ENCODE results near the gene BPIFB1. TPM values are rescaled to one million over a fixed set of nuclear protein-coding genes. Genes with fewer than 3 reads are reported as not detected.

Gene BPIFB1
- total RNA-seq, 2 donors from 2014 or later, result not detected

DNA sequence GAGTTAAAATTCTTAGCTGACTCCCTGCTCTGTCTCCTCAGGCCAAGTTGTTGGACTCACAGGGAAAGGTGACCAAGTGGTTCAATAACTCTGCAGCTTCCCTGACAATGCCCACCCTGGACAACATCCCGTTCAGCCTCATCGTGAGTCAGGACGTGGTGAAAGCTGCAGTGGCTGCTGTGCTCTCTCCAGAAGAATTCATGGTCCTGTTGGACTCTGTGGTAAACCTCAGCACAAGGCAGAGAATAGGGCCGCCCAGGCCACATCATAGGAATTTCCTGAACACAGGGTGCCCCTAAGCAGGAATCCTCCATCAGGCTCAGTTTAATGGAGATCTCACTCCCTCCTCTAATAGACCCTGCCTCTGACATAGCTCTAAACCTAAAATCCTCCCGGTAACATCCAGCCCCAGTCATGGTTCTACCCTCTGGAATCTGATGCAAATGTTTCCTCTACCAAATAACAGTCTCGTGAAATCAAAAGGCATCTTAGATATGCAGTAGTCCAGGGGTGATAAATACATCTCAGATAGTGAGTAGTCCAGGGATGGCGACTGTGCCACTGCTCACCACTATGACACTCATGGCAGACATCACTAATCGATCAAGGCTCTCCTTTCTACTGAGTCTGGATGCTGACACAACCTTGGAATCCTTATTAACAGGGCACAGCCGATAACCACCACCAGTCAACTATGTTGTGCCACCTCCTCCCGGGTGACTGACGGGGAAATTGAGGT is 18.3 kb downstream of the BPIFB1 start:
- no peak for DNase-seq
- WGBS, 2 donors, result 56 to 57% methylated on average over 6 to 11 of the region's 11 CpGs
- H3K36me3 ChIP-seq (replicated peaks in 1 of 2; ENCODE audit: insufficient read depth in 1 of 2, low read depth in 2 of 2), result no peaks in the 10 kb centered on the region
- TF ChIP-seq, protein P1, sequence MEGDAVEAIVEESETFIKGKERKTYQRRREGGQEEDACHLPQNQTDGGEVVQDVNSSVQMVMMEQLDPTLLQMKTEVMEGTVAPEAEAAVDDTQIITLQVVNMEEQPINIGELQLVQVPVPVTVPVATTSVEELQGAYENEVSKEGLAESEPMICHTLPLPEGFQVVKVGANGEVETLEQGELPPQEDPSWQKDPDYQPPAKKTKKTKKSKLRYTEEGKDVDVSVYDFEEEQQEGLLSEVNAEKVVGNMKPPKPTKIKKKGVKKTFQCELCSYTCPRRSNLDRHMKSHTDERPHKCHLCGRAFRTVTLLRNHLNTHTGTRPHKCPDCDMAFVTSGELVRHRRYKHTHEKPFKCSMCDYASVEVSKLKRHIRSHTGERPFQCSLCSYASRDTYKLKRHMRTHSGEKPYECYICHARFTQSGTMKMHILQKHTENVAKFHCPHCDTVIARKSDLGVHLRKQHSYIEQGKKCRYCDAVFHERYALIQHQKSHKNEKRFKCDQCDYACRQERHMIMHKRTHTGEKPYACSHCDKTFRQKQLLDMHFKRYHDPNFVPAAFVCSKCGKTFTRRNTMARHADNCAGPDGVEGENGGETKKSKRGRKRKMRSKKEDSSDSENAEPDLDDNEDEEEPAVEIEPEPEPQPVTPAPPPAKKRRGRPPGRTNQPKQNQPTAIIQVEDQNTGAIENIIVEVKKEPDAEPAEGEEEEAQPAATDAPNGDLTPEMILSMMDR (IDR thresholded peaks at IDR 0.05), result no peak
- no peak for TF ChIP-seq POLR2A (IDR thresholded peaks at IDR 0.05)
- H3K4me1 ChIP-seq, result peaks cover 3% of the 10 kb centered on the region
- H3K9me3 ChIP-seq, result no peaks in the 10 kb centered on the region
- H3K27me3 ChIP-seq, result no peaks in the 10 kb centered on the region
- no peak overlapping the region for H3K4me3 ChIP-seq
- no peak for ATAC-seq
- no peak overlapping the region for H3K27ac ChIP-seq
- intact Hi-C loops (cut with DNase I), result loop anchor here (10.0 kb wide), 1 partner anchor 507 kb away; no protein-coding TSS in a partner anchor

DNA sequence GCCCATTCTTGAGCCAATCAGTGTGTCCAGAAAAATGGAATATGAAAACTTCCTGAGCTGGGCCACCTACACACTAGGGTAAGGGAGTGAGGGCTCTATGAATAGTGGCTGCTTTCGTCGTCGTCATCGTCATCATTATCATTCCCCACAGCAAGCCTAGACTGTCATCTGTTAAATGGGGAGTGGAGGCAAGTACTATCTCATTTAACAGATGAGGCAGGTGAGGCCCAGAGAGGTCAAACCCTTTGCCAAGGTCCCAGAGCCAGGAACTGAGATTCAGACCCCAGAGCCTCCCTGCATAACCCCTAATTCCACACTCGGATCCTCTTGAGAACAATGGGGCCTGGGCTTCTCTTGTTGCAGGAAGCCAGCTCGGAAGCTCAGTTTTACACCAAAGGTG is 20.6 kb downstream of the BPIFB1 start:
- H3K4me3 ChIP-seq, result no peak overlapping the region
- intact Hi-C loops (cut with DNase I), result loop anchor here (10.0 kb wide), 1 partner anchor 509 kb away; no protein-coding TSS in a partner anchor

DNA sequence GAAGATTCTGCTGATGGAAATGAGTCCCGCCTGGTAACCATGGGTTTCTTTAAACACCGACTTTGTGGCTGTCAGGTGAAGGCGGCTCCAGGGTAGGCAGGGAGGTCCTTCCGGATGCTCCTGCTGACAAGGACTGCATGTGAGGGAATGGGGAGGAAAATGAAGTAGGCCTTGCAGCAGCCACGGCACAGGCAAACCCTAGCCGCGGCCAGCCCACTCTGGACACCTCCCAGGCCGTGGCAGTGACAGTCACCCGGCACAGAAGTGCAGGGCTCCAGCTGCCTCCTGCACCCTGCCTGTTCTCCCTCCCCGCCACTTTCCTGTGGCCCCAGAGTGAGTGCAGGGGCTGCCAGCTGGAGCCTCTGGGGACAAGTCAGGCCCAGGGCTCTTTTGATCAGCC is 21.0 kb downstream of the BPIFB1 start:
- H3K36me3 ChIP-seq (replicated peaks in 1 of 2; ENCODE audit: insufficient read depth in 1 of 2, low read depth in 2 of 2), result no peaks in the 10 kb centered on the region
- DNase-seq (no peak), ATAC-seq (no peak)
- H3K27ac ChIP-seq, result no peak overlapping the region
- no peak overlapping the region for H3K4me3 ChIP-seq
- no peaks in the 10 kb centered on the region for H3K27me3 ChIP-seq
- H3K9me3 ChIP-seq, result no peaks in the 10 kb centered on the region
- TF ChIP-seq, protein P1 (IDR thresholded peaks at IDR 0.05), result no peak
- TF ChIP-seq POLR2A (IDR thresholded peaks at IDR 0.05), result no peak
- H3K4me1 ChIP-seq, result peaks cover under 1% of the 10 kb centered on the region
- 68 to 89% methylated on average over 6 to 9 of the region's 10 CpGs for WGBS, 2 donors
- intact Hi-C loops (cut with DNase I), result loop anchor here (10.0 kb wide), 1 partner anchor 509 kb away; no protein-coding TSS in a partner anchor

More for the DNA sequence above, 20.6 kb downstream of the BPIFB1 start:
- TF ChIP-seq, protein P1 (IDR thresholded peaks at IDR 0.05), result no peak
- no peak for TF ChIP-seq POLR2A (IDR thresholded peaks at IDR 0.05)
- ATAC-seq (no peak), DNase-seq (no peak)
- no peak overlapping the region for H3K27ac ChIP-seq
- WGBS, 2 donors, result 80 to 84% methylated on average over 6 of the region's 6 CpGs
- H3K9me3 ChIP-seq, result no peaks in the 10 kb centered on the region
- no peaks in the 10 kb centered on the region for H3K36me3 ChIP-seq (replicated peaks in 1 of 2; ENCODE audit: insufficient read depth in 1 of 2, low read depth in 2 of 2)
- peaks cover 3% of the 10 kb centered on the region for H3K4me1 ChIP-seq
- no peaks in the 10 kb centered on the region for H3K27me3 ChIP-seq

DNA sequence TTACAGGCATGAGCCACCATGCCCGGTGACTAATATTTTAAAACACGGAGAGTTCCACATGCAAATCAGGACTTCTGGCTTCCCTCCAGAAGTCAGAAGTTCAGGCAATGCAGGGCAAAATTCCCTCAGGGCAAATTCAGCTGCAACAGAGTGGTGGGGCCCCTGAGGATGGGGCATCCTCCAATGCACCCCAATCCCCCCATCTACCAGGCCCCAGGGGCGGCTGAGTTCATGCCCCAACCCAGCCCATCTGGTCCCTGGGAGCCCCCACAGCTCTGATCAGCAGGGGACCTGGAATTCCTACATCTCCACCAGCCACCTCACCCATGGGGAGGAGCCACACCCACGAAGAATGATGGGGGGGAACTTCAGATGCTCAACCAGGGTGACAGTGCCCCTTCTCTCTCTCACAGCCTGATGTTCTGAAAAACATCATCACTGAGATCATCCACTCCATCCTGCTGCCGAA is 22.6 kb downstream of the BPIFB1 start:
- no peaks in the 10 kb centered on the region for H3K4me1 ChIP-seq
- no peaks in the 10 kb centered on the region for H3K9me3 ChIP-seq
- no peaks in the 10 kb centered on the region for H3K36me3 ChIP-seq (replicated peaks in 1 of 2; ENCODE audit: insufficient read depth in 1 of 2, low read depth in 2 of 2)
- ATAC-seq (no peak), DNase-seq (no peak)
- no peak overlapping the region for H3K27ac ChIP-seq
- H3K27me3 ChIP-seq, result no peaks in the 10 kb centered on the region
- intact Hi-C loops (cut with DNase I), result loop anchor here (10.0 kb wide), 1 partner anchor 511 kb away; no protein-coding TSS in a partner anchor
- H3K4me3 ChIP-seq, result no peak overlapping the region
- no peak for TF ChIP-seq POLR2A (IDR thresholded peaks at IDR 0.05)
- TF ChIP-seq, protein P1 (IDR thresholded peaks at IDR 0.05), result no peak
- WGBS, 2 donors, result 61 to 70% methylated on average over 1 to 5 of the region's 5 CpGs
